ENCODE data around the gene CDK1. TPM values are rescaled to one million over a fixed set of nuclear protein-coding genes. Genes with fewer than 3 reads are reported as not detected.
"Not testable (repeated sequence)": the region's sequence is repeated elsewhere in the genome, so short reads cannot be mapped to it uniquely, and the experiment has no call there.

Gene CDK1
- total RNA-seq, 1 experiment from 2014 or later, result 137 TPM

DNA sequence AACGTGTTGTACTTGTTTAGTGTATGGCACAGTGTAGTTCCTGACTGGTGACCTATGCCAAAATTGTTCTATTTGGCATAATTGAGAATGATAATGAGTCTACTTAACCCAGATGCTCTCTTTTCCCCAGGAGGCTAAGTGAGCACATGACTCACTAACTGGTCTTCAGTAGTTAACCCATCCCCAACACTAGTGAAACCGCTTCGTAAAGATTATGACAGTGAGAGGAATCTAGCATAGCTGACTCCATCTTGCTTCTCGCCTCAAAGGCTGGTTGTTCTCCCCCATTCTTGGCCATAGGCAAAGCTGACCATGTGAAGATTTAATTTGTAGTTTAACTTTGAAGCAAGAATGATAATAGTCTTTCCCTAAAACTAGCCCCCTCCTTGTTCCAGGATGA is 47.2 kb downstream of the CDK1 start:
- Histone ChIP-seq H3F3A (ENCODE audit: insufficient read depth, low read depth) (no peaks in the 10 kb centered on the region), H3K4me2 (no peak overlapping the region), H3K27me3 (ENCODE audit: insufficient read depth, low read depth) (no peaks in the 10 kb centered on the region), H2AFZ (no peak overlapping the region), H3K36me3 (ENCODE audit: low read depth) (no peaks in the 10 kb centered on the region), H3K9me3 (ENCODE audit: insufficient read depth, low read depth) (no peaks in the 10 kb centered on the region), H3K4me3 (no peak overlapping the region), H4K20me1 (ENCODE audit: insufficient read depth) (no peaks in the 10 kb centered on the region), H3K9me2 (ENCODE audit: insufficient read depth) (no peaks in the 10 kb centered on the region), H3K4me1 (replicated peaks; ENCODE audit: insufficient read depth) (no peaks in the 10 kb centered on the region), H3K27ac (no peak overlapping the region), H3K79me2 (ENCODE audit: low read depth) (no peaks in the 10 kb centered on the region)
- CTCF ChIA-PET, result no interaction called here
- intact Hi-C loops (cut with micrococcal nuclease; ENCODE audit: unreplicated experiment), result no loop called here
- BruUV-seq (replicated peaks), result no TSS peak
- TF ChIP-seq, protein P1, sequence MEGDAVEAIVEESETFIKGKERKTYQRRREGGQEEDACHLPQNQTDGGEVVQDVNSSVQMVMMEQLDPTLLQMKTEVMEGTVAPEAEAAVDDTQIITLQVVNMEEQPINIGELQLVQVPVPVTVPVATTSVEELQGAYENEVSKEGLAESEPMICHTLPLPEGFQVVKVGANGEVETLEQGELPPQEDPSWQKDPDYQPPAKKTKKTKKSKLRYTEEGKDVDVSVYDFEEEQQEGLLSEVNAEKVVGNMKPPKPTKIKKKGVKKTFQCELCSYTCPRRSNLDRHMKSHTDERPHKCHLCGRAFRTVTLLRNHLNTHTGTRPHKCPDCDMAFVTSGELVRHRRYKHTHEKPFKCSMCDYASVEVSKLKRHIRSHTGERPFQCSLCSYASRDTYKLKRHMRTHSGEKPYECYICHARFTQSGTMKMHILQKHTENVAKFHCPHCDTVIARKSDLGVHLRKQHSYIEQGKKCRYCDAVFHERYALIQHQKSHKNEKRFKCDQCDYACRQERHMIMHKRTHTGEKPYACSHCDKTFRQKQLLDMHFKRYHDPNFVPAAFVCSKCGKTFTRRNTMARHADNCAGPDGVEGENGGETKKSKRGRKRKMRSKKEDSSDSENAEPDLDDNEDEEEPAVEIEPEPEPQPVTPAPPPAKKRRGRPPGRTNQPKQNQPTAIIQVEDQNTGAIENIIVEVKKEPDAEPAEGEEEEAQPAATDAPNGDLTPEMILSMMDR (conservative IDR thresholded peaks at IDR 0.05), result no peak
- no peak for TF ChIP-seq EZH2 (IDR thresholded peaks at IDR 0.05; ENCODE audit: low read depth)
- POLR2A ChIA-PET (ENCODE audit: unreplicated experiment), result interaction anchor here (0.6 kb wide), 1 partner anchor 364 kb away, joined by 13 read pairs; no protein-coding TSS in a partner anchor
- DNase-seq, result no peak

DNA sequence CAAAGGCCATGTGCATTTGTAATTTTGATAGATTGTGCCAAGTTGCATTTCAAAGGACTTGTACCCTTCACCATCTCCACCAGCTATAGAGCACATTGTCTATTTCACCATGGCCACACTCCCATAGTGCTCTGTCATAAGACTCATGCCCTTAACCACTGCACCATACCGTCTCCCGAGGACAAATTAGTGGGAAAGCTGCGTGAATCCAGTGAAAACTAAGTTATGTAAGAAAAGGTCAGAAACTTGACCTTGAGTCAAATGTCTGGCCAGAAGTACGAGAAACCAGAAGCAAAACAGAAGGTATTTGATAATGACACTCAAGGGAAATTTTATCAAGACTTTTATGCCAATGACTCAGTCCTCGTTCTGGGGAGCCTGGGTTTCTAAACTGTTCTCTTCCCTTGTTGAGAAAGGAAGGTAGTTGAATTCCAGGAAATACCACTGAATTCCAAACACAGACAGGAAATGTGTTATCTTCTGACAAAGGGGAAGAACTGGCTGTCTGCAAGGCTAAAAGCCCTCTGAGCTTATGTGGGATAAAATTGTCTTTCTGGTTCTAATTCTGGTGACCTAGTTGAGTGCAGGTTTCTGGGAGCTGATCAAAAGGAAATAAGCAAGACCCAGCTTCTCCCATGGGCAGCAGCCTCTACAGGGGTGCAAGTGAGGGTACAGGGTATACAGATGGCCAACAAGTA is 49.7 kb downstream of the CDK1 start:
- Histone ChIP-seq H3K4me1 (replicated peaks; ENCODE audit: insufficient read depth) (no peaks in the 10 kb centered on the region), H3K79me2 (ENCODE audit: low read depth) (no peaks in the 10 kb centered on the region), H3K9me2 (ENCODE audit: insufficient read depth) (0 out of 2 replicates have a peak, but pooled peaks cover 1% of the 10 kb centered on the region), H3K4me2 (no peak overlapping the region), H3K4me3 (no peak overlapping the region), H3K36me3 (ENCODE audit: low read depth) (no peaks in the 10 kb centered on the region), H3K27me3 (ENCODE audit: insufficient read depth, low read depth) (no peaks in the 10 kb centered on the region), H3K27ac (no peak overlapping the region), H3K9me3 (ENCODE audit: insufficient read depth, low read depth) (no peaks in the 10 kb centered on the region), H3F3A (ENCODE audit: insufficient read depth, low read depth) (no peaks in the 10 kb centered on the region), H4K20me1 (ENCODE audit: insufficient read depth) (no peaks in the 10 kb centered on the region), H2AFZ (no peak overlapping the region)
- no peak for DNase-seq
- BruUV-seq (replicated peaks), result no TSS peak
- TF ChIP-seq EZH2 (IDR thresholded peaks at IDR 0.05; ENCODE audit: low read depth), result no peak
- TF ChIP-seq, protein P1 (conservative IDR thresholded peaks at IDR 0.05), result no peak
- intact Hi-C loops (cut with micrococcal nuclease; ENCODE audit: unreplicated experiment), result no loop called here
- CTCF ChIA-PET, result no interaction called here
- POLR2A ChIA-PET (ENCODE audit: unreplicated experiment), result no interaction called here

DNA sequence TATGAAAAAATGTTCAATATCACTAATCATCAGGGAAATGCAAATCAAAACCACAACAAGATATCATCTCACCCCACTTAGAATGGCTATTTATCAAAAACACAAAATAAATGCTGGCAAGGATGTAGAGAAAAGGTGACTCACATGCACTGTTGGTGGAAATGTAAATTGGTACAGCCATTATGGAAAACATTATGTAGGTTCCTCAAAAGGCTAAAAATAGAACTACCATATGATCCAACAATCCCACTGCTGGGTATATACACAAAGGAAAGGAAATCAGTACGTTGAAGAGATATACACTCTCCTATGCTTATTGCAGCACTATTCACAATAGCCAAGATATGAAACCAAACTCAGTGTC is 50.2 kb downstream of the CDK1 start:
- Histone ChIP-seq H3K4me2 (no peak overlapping the region), H3K79me2 (ENCODE audit: low read depth) (no peaks in the 10 kb centered on the region), H2AFZ (no peak overlapping the region), H3K27ac (no peak overlapping the region), H3F3A (ENCODE audit: insufficient read depth, low read depth) (no peaks in the 10 kb centered on the region), H3K9me3 (ENCODE audit: insufficient read depth, low read depth) (no peaks in the 10 kb centered on the region; the same call in 1 of the 2 replicates), H3K27me3 (ENCODE audit: insufficient read depth, low read depth) (no peaks in the 10 kb centered on the region), H4K20me1 (ENCODE audit: insufficient read depth) (no peaks in the 10 kb centered on the region), H3K4me3 (no peak overlapping the region), H3K36me3 (ENCODE audit: low read depth) (no peaks in the 10 kb centered on the region), H3K4me1 (replicated peaks; ENCODE audit: insufficient read depth) (no peaks in the 10 kb centered on the region), H3K9me2 (ENCODE audit: insufficient read depth) (0 out of 2 replicates have a peak, but pooled peaks cover 7% of the 10 kb centered on the region)
- no peak for DNase-seq
- BruUV-seq (replicated peaks), result no TSS peak
- POLR2A ChIA-PET (ENCODE audit: unreplicated experiment), result no interaction called here
- CTCF ChIA-PET, result no interaction called here
- intact Hi-C loops (cut with micrococcal nuclease; ENCODE audit: unreplicated experiment), result no loop called here
- TF ChIP-seq, protein P1 (conservative IDR thresholded peaks at IDR 0.05), result no peak
- TF ChIP-seq EZH2 (IDR thresholded peaks at IDR 0.05; ENCODE audit: low read depth), result no peak

DNA sequence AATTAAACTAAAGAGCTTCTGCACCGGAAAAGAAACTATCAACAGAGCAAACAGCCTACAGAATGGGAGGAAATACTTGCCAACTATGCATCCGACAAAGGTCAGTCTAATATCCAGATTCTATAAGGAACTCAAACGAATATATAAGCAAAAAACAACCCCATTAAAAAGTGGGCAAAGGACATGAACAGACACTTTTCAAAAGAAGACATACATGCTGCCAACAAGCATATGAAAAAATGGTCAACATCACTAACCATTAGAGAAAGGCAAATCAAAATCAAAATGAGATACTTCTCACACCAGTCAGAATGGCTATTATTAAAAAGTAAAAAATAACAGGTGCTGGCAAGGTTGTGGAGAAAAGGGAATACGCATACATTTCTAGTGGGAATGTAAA is 53.9 kb downstream of the CDK1 start:
- H3K9me3 ChIP-seq (ENCODE audit: insufficient read depth, low read depth); BruUV-seq (replicated peaks); H3K79me2 ChIP-seq (ENCODE audit: low read depth); H3K4me3 ChIP-seq; H2AFZ ChIP-seq; H3K9me2 ChIP-seq (ENCODE audit: insufficient read depth); H3K27ac ChIP-seq; POLR2A ChIA-PET (ENCODE audit: unreplicated experiment); DNase-seq; H3K36me3 ChIP-seq (ENCODE audit: low read depth); H3K27me3 ChIP-seq (ENCODE audit: insufficient read depth, low read depth); H3F3A ChIP-seq (ENCODE audit: insufficient read depth, low read depth); CTCF ChIA-PET; intact Hi-C loops (cut with micrococcal nuclease; ENCODE audit: unreplicated experiment); H3K4me1 ChIP-seq (replicated peaks; ENCODE audit: insufficient read depth); H4K20me1 ChIP-seq (ENCODE audit: insufficient read depth); H3K4me2 ChIP-seq: not testable (repeated sequence)
